Measurements from ENCODE around the gene COA7. TPM values are rescaled to one million over a fixed set of nuclear protein-coding genes. Genes with fewer than 3 reads are reported as not detected.
A peak's percentile ranks its signal among the peaks of the same experiment; 100 is the strongest.

The COA7 gene
- total and polyA plus RNA-seq, 2 donors from 2014 or later: 12.2 to 19.1 TPM

DNA sequence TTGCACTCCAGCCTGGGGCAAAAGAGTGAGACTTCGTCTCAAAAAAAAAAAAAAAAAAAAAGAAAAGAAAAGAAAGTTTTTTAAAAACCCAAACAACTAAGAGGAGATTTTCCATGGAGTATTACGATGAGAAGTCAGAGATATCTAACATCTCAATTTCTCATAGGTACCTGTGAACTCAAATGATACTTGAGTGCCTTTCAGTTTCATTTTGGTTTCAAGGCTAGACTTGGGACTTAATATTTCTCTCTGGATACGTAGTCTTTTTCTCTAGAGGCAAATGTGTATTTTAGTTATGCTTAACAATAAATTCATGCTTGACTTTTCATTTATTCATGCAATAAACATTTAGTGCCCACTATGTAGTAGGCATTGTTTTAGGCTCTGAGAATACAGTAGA is 43.1 kb upstream of the COA7 start:
- no peak overlapping the region for H3K9ac ChIP-seq (ENCODE audit: low read length in 3 of 3)
- H3K9me3 ChIP-seq (ENCODE audit: control insufficient read depth in 2 of 3, insufficient read depth in 1 of 3, low read length in 3 of 3): no peaks in the 10 kb centered on the region
- H3K36me3 ChIP-seq (ENCODE audit: control insufficient read depth in 2 of 3, insufficient read depth in 3 of 3, low read length in 3 of 3): no peaks in the 10 kb centered on the region
- intact Hi-C loops (cut with DNase I): no loop called here
- no peak for FAIRE-seq
- H3K27me3 ChIP-seq (ENCODE audit: control insufficient read depth, insufficient read depth, low read length): no peaks in the 10 kb centered on the region
- TF ChIP-seq CTCF (IDR thresholded peaks at IDR 0.05; ENCODE audit: borderline replicate concordance, extremely low read depth, insufficient read depth): no peak
- DNase-seq: no peak
- peaks cover 0 to 14% (median 3%) of the 10 kb centered on the region in 3 donors for H3K4me1 ChIP-seq (ENCODE audit: control insufficient read depth in 2 of 3, insufficient read depth in 2 of 3, low read depth in 1 of 3, low read length in 3 of 3)
- no peak overlapping the region for H3K27ac ChIP-seq (ENCODE audit: low read depth in 2 of 2, low read length in 2 of 2)
- H3K4me3 ChIP-seq (ENCODE audit: low read length in 3 of 3): no peak overlapping the region

GRCh38 chr1:52739699-52740467 is 41.7 kb upstream of the COA7 start:
- Histone ChIP-seq H3K36me3 (ENCODE audit: control insufficient read depth in 2 of 3, insufficient read depth in 3 of 3, low read length in 3 of 3) (no peaks in the 10 kb centered on the region), H3K27ac (ENCODE audit: low read depth in 2 of 2, low read length in 2 of 2) (peak overlapping the region; percentile 32 to 47), H3K9me3 (ENCODE audit: control insufficient read depth in 2 of 3, insufficient read depth in 1 of 3, low read length in 3 of 3) (no peaks in the 10 kb centered on the region), H3K4me3 (ENCODE audit: low read length in 3 of 3) (no peak overlapping the region), H3K9ac (ENCODE audit: low read length in 3 of 3) (peak overlapping the region in 1 of 3 donors; percentile 22), H3K27me3 (ENCODE audit: control insufficient read depth, insufficient read depth, low read length) (no peaks in the 10 kb centered on the region), H3K4me1 (ENCODE audit: control insufficient read depth in 2 of 3, insufficient read depth in 2 of 3, low read depth in 1 of 3, low read length in 3 of 3) (peaks cover 0 to 14% (median 3%) of the 10 kb centered on the region in 3 donors)
- DNase-seq (no peak), FAIRE-seq (no peak)
- no peak for TF ChIP-seq CTCF (IDR thresholded peaks at IDR 0.05; ENCODE audit: borderline replicate concordance, extremely low read depth, insufficient read depth)
- intact Hi-C loops (cut with DNase I): no loop called here

DNA sequence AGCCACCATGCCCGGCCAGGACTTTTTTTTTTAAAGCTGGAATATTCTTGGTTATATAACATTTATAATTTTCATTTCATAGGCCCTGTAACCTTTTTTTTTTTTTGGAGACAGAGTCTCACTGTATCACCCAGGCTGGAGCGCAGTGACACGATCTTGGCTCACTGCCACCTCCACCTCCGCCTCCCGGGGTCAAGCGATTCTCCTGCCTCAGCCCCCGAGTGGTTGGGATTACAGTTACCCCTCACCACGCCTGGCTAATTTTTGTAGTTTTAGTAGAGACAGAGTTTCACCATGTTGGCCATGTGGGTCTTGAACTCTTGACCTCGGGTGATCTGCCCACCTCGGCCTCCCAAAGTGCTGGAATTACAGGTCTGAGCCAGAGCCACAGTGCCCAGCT is 40.7 kb upstream of the COA7 start:
- Histone ChIP-seq H3K27ac (ENCODE audit: low read depth in 2 of 2, low read length in 2 of 2) (peak overlapping the region in 1 of 2 donors; percentile 16), H3K36me3 (ENCODE audit: control insufficient read depth in 2 of 3, insufficient read depth in 3 of 3, low read length in 3 of 3) (no peaks in the 10 kb centered on the region), H3K4me1 (ENCODE audit: control insufficient read depth in 2 of 3, insufficient read depth in 2 of 3, low read depth in 1 of 3, low read length in 3 of 3) (peaks cover 0 to 14% (median 3%) of the 10 kb centered on the region in 3 donors), H3K4me3 (ENCODE audit: low read length in 3 of 3) (no peak overlapping the region), H3K9me3 (ENCODE audit: control insufficient read depth in 2 of 3, insufficient read depth in 1 of 3, low read length in 3 of 3) (no peaks in the 10 kb centered on the region), H3K9ac (ENCODE audit: low read length in 3 of 3) (no peak overlapping the region), H3K27me3 (ENCODE audit: control insufficient read depth, insufficient read depth, low read length) (no peaks in the 10 kb centered on the region)
- TF ChIP-seq CTCF (IDR thresholded peaks at IDR 0.05; ENCODE audit: borderline replicate concordance, extremely low read depth, insufficient read depth): no peak
- intact Hi-C loops (cut with DNase I): no loop called here
- DNase-seq (peak in 4 of 5 donors; percentile 14 to 53 (median 43)), FAIRE-seq (no peak)

All from kidney (tissue), 14 donors.